Brain microvascular endothelial cell (primary cell): ENCODE measurements around the gene MIER3.

Source experiments
- DNase-seq: peaks from one replicate; pipeline ENCODE4 v3.0.0-alpha.2; 2020
- H3K27ac ChIP-seq: fragments of 250-450 bp; sonication (Bioruptor Pico); 2 replicates; pipeline ENCODE4 v1.5.1; 2020; ENCODE audit warnings: mild to moderate bottlenecking, moderate library complexity
- H3K27me3 ChIP-seq: fragments of 250-450 bp; sonication (Bioruptor Pico); replicated peaks from 2 replicates; pipeline ENCODE4 v1.5.1; 2020; ENCODE audit warnings: mild to moderate bottlenecking
- H3K36me3 ChIP-seq: fragments of 250-450 bp; sonication (Bioruptor Pico); replicated peaks from 2 replicates; pipeline ENCODE4 v1.5.1; 2020; ENCODE audit warnings: mild to moderate bottlenecking
- H3K4me3 ChIP-seq: 2 replicates; pipeline ENCODE4 v1.5.1; 2011; ENCODE audit warnings: low read depth, mild to moderate bottlenecking, control low read depth, low read length, moderate library complexity
- in situ Hi-C: cut with HindIII; loops from 2 replicates; pipeline ENCODE4 v1.10.0; 2017; ENCODE audit warnings: low sequenced_read_pairs, low pct_ligation_motif_present
- TF ChIP-seq, protein P1 (sequence below): IDR thresholded peaks from 2 replicates; pipeline ENCODE4 v1.5.1; 2011; ENCODE audit warnings: low read depth, mild to moderate bottlenecking, moderate library complexity, low read length, control low read depth, inconsistent platforms; ENCODE audit errors: missing control alignments

The MIER3 gene

GRCh38 chr5:56881571-56881970 is 70.4 kb downstream of the MIER3 start:
- H3K36me3 ChIP-seq, result peaks cover 29% of the 10 kb centered on the region
- no peak for DNase-seq
- no peak overlapping the region for H3K27ac ChIP-seq
- H3K27me3 ChIP-seq, result no peaks in the 10 kb centered on the region
- H3K4me3 ChIP-seq, result no peak overlapping the region
- TF ChIP-seq, protein P1, sequence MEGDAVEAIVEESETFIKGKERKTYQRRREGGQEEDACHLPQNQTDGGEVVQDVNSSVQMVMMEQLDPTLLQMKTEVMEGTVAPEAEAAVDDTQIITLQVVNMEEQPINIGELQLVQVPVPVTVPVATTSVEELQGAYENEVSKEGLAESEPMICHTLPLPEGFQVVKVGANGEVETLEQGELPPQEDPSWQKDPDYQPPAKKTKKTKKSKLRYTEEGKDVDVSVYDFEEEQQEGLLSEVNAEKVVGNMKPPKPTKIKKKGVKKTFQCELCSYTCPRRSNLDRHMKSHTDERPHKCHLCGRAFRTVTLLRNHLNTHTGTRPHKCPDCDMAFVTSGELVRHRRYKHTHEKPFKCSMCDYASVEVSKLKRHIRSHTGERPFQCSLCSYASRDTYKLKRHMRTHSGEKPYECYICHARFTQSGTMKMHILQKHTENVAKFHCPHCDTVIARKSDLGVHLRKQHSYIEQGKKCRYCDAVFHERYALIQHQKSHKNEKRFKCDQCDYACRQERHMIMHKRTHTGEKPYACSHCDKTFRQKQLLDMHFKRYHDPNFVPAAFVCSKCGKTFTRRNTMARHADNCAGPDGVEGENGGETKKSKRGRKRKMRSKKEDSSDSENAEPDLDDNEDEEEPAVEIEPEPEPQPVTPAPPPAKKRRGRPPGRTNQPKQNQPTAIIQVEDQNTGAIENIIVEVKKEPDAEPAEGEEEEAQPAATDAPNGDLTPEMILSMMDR, result no peak
- in situ Hi-C loops, result no loop called here

- H3K27ac ChIP-seq, result no peak overlapping the region
- in situ Hi-C loops, result no loop called here
- TF ChIP-seq, protein P1, result no peak
- H3K36me3 ChIP-seq, result peaks cover 9% of the 10 kb centered on the region
- no peak overlapping the region for H3K4me3 ChIP-seq
- no peaks in the 10 kb centered on the region for H3K27me3 ChIP-seq
- no peak for DNase-seq
Observed at GRCh38 chr5:56876327-56876726, 75.6 kb downstream of the MIER3 start.

GRCh38 chr5:56873056-56873455 is 78.9 kb downstream of the MIER3 start:
- no peak overlapping the region for H3K4me3 ChIP-seq
- H3K27ac ChIP-seq, result no peak overlapping the region
- peaks cover 6% of the 10 kb centered on the region for H3K36me3 ChIP-seq
- H3K27me3 ChIP-seq, result no peaks in the 10 kb centered on the region
- in situ Hi-C loops, result no loop called here
- TF ChIP-seq, protein P1, result no peak
- DNase-seq, result no peak

- TF ChIP-seq, protein P1, result no peak
- no peak overlapping the region for H3K27ac ChIP-seq
- peaks cover 6% of the 10 kb centered on the region for H3K36me3 ChIP-seq
- DNase-seq, result no peak
- no peaks in the 10 kb centered on the region for H3K27me3 ChIP-seq
- H3K4me3 ChIP-seq, result no peak overlapping the region
- in situ Hi-C loops, result no loop called here
Observed at GRCh38 chr5:56871777-56872176, 80.1 kb downstream of the MIER3 start.
